Glutamatergic neuron (in vitro differentiated cells): Measurements from ENCODE around the gene SYTL2. TPM values are rescaled to one million over a fixed set of nuclear protein-coding genes. Genes with fewer than 3 reads are reported as not detected.

Experiments
- DNase-seq: peaks from one replicate; pipeline ENCODE4 v3.0.0; 2022
- H3K27ac Mint-ChIP-seq: one replicate; pipeline ENCODE4 v1.8.0; 2020; ENCODE audit warnings: mild to moderate bottlenecking, mixed read lengths, inconsistent platforms; ENCODE audit not compliant: unreplicated experiment
- H3K27me3 Mint-ChIP-seq: one replicate; pipeline ENCODE4 v1.8.0; 2020; ENCODE audit warnings: mild to moderate bottlenecking, moderate library complexity, mixed read lengths, inconsistent platforms; ENCODE audit not compliant: unreplicated experiment
- H3K36me3 Mint-ChIP-seq: one replicate; pipeline ENCODE4 v1.8.0; 2020; ENCODE audit warnings: mild to moderate bottlenecking, mixed read lengths, inconsistent platforms; ENCODE audit not compliant: unreplicated experiment
- H3K4me1 Mint-ChIP-seq: one replicate; pipeline ENCODE4 v1.8.0; 2020; ENCODE audit warnings: mild to moderate bottlenecking, low read depth, mixed read lengths, inconsistent platforms; ENCODE audit not compliant: unreplicated experiment
- H3K4me3 Mint-ChIP-seq: one replicate; pipeline ENCODE4 v1.8.0; 2020; ENCODE audit warnings: mild to moderate bottlenecking, mixed read lengths, inconsistent platforms; ENCODE audit not compliant: unreplicated experiment
- H3K9me3 Mint-ChIP-seq: one replicate; pipeline ENCODE4 v1.8.0; 2020; ENCODE audit warnings: mild to moderate bottlenecking, moderate library complexity, mixed read lengths, inconsistent platforms; ENCODE audit not compliant: unreplicated experiment
- total RNA-seq: library from RNA; stranded (reverse); fragmentation: NEBNext Ultra II Directional; extraction: Animal tissue kit (Norgen Biotek cat#: 25700); gene quantifications from one replicate; pipeline ENCODE4 v1.2.1, GENCODE V29; 2021; ENCODE audit not compliant: unreplicated experiment
- TF ChIP-seq, protein P1 (sequence below): fragments of 200-600 bp; sonication (generic); IDR thresholded peaks from one replicate; pipeline ENCODE4 v1.5.0; 2021; ENCODE audit not compliant: partially characterized antibody, unreplicated experiment

The SYTL2 gene
- total RNA-seq, 1 donor from 2014 or later = 4.0 TPM

DNA sequence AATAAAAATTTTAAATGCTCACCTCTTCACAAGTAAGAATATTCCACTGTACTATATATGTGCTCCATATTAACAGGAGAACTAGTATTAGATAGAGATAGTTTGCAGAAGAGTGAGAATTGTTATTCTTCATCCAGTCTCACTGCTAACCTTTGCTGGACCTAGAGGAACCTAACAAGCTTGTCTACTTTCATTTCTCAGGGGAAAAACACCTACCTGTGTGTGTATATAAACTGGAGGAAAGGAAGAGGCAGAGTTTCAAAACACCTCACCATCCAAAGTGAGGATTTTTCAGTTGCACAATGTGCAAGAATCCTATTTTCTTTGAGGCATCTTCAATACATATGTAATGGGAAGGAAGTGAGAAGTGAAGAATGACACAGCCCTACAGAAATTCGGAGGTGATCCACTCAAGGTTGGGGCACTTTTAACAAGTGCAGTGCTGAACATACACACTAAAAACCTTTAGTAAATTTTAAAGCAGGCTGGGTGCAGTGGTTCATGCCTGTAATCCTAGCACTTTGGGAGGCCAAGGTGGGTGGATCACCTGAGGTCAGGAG lies 52.4 kb downstream of the SYTL2 start:
- Mint-ChIP-seq H3K9me3 (no peaks in the 10 kb centered on the region), H3K27me3 (peaks cover 4% of the 10 kb centered on the region), H3K4me3 (no peak overlapping the region), H3K27ac (no peak overlapping the region), H3K4me1 (no peaks in the 10 kb centered on the region), H3K36me3 (no peaks in the 10 kb centered on the region)
- TF ChIP-seq, protein P1, sequence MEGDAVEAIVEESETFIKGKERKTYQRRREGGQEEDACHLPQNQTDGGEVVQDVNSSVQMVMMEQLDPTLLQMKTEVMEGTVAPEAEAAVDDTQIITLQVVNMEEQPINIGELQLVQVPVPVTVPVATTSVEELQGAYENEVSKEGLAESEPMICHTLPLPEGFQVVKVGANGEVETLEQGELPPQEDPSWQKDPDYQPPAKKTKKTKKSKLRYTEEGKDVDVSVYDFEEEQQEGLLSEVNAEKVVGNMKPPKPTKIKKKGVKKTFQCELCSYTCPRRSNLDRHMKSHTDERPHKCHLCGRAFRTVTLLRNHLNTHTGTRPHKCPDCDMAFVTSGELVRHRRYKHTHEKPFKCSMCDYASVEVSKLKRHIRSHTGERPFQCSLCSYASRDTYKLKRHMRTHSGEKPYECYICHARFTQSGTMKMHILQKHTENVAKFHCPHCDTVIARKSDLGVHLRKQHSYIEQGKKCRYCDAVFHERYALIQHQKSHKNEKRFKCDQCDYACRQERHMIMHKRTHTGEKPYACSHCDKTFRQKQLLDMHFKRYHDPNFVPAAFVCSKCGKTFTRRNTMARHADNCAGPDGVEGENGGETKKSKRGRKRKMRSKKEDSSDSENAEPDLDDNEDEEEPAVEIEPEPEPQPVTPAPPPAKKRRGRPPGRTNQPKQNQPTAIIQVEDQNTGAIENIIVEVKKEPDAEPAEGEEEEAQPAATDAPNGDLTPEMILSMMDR = no peak
- no peak for DNase-seq

DNA sequence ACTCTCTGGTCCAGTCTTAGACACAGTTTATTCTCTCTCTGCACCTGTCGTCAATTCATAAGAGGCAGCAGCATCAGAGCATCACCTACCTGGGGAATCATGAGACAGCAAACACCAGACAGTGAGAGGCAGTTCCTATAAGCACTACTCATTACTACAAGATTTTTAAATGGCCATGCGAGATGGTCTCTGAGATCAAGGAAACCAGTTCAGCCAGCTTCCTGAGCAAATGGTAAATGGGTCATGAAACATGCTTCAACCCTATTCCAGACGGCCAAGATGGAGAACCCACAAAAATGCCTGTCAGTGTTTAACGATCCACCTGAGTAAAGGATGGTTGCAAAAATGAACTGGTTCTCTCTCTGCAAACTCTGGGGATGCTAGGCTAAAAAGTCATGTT lies 52.9 kb downstream of the SYTL2 start:
- H3K36me3 Mint-ChIP-seq = no peaks in the 10 kb centered on the region
- no peaks in the 10 kb centered on the region for H3K9me3 Mint-ChIP-seq
- H3K4me3 Mint-ChIP-seq = no peak overlapping the region
- no peak overlapping the region for H3K27ac Mint-ChIP-seq
- TF ChIP-seq, protein P1 = no peak
- DNase-seq = no peak
- H3K27me3 Mint-ChIP-seq = peaks cover 4% of the 10 kb centered on the region
- H3K4me1 Mint-ChIP-seq = no peaks in the 10 kb centered on the region

DNA sequence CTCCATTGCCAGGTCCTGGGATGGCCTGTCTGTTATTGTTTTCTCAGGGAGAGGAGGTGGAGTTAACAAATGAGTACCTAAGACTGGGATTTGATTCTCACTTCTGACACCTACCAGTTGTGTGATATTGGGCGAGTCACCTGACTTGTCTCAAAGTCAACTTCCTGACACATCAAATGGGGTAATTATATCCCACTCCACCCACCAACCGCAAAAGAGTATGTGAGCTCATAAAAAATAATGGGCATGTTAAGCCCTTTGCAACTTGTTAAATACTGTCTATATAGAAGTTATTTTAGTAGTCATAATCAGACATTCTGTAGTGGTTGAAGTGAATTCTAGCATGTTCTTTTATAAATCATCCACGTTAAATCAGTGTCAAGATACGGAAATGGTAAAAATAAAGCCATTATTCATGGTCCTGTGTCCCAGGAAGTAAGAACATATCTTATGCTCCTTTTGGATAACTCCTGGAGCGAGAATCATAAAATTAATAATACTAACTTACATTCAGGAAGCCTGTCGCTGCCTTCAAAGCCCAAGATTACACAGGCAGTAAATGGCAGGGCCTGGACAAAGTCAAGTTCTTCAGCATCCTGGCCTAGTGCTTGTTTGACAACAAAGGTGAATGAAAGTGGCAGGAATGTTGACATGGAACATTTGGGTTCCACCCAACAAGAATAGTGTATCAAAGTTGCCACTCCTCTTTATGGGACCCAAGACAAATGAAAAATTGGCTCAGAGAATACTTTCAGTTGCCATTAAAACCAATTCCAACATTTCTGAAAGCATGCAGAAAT lies 54.3 kb downstream of the SYTL2 start:
- Mint-ChIP-seq H3K27me3 (peaks cover 4% of the 10 kb centered on the region), H3K4me3 (no peak overlapping the region), H3K36me3 (no peaks in the 10 kb centered on the region), H3K27ac (no peak overlapping the region), H3K9me3 (no peaks in the 10 kb centered on the region), H3K4me1 (no peaks in the 10 kb centered on the region)
- TF ChIP-seq, protein P1 = no peak
- DNase-seq = no peak

DNA sequence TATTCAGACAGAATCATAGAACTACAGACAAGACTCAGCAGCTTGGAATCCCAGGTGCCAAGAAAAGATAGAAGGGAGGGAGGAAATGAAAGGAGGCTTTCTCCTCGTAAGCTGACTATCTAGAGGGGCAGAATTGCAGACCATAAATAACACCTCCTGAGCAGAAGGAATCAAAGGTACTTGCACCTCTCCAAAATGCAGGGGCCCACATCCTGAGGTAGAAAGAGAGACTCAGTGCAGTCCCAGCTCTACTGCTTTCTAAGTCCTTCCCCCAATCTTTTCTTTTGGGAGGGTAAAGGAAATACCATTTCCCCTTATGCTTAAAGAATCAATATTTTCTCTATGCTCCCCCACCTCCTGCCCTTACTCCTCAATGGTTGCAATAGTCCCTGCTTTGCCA lies 55.2 kb downstream of the SYTL2 start:
- H3K9me3 Mint-ChIP-seq = no peaks in the 10 kb centered on the region
- no peaks in the 10 kb centered on the region for H3K36me3 Mint-ChIP-seq
- DNase-seq = no peak

More for the DNA sequence above, 55.2 kb downstream of the SYTL2 start:
- H3K27ac Mint-ChIP-seq = no peak overlapping the region
- no peaks in the 10 kb centered on the region for H3K4me1 Mint-ChIP-seq
- no peak overlapping the region for H3K4me3 Mint-ChIP-seq
- TF ChIP-seq, protein P1 = no peak
- H3K27me3 Mint-ChIP-seq = peaks cover 4% of the 10 kb centered on the region
